ENCODE data around the gene IFT81. TPM values are rescaled to one million over a fixed set of nuclear protein-coding genes. Genes with fewer than 3 reads are reported as not detected.

IFT81 gene
- polyA plus RNA-seq, 1 of the 3 experiments (the other 2 are of a cell fraction) = 7.9 TPM

DNA sequence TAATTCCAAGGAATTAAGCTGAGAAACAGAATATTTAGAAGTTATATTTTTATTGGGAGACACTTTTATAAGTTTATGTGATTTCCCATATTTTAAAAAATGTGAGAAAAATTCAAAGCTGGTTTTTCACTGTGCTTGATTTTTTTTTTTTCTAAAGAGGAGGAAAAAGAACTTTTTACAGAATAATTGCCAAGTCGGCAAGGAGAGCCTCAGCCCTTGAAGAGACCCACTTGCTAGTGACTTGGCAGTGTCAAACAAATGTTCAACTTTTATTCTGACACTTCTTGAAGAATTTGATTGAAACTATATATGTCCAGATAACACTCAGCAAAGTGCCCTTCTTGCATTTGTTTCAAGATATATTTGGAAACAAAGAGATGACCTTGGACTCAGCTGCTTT lies 104.6 kb downstream of the IFT81 start (continued):
- TF ChIP-seq, protein P1, sequence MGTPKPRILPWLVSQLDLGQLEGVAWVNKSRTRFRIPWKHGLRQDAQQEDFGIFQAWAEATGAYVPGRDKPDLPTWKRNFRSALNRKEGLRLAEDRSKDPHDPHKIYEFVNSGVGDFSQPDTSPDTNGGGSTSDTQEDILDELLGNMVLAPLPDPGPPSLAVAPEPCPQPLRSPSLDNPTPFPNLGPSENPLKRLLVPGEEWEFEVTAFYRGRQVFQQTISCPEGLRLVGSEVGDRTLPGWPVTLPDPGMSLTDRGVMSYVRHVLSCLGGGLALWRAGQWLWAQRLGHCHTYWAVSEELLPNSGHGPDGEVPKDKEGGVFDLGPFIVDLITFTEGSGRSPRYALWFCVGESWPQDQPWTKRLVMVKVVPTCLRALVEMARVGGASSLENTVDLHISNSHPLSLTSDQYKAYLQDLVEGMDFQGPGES (IDR thresholded peaks at IDR 0.05; ENCODE audit: low read depth, low read length) = no peak
- TF ChIP-seq RAD21 (IDR thresholded peaks at IDR 0.05; ENCODE audit: low read length) = no peak

DNA sequence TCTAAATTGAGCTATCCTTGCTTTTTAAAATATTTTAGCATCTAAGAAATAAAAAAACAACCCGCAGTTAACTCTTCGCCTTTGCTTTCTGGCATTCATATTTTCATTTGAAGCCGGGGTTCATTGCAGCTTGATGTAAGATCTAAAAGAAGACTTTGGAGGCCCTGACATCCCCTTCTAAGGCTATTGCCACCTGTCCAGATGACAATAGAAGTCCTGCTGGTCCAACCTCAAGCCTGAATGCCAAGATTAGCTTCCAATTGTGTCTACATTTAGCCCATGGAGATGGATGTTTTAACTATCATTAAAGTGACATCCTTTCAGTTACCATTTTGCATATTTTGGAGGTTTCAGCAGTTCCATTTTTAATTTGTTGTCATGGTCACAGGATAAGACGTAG lies 105.3 kb downstream of the IFT81 start:
- Histone ChIP-seq H2AFZ (ENCODE audit: low read depth) (no peak overlapping the region), H3K9ac (no peak overlapping the region), H3K9me3 (no peaks in the 10 kb centered on the region), H3K27me3 (ENCODE audit: insufficient read depth) (no peaks in the 10 kb centered on the region), H3K4me3 (ENCODE audit: low read depth in 2 of 2, low read length in 1 of 2) (no peak overlapping the region), H3K4me1 (ENCODE audit: control insufficient read depth in 1 of 2, insufficient read depth in 2 of 2, low read depth in 1 of 2, low read length in 1 of 2) (peaks cover 0 to 3% of the 10 kb centered on the region in 2 experiments; a peak in 2 of 4 replicates), H3K27ac (ENCODE audit: low read depth in 2 of 2, low read length in 1 of 2) (no peak overlapping the region), H3K36me3 (replicated peaks in 1 of 2; ENCODE audit: control insufficient read depth in 1 of 2, insufficient read depth in 2 of 2, low read length in 1 of 2) (no peaks in the 10 kb centered on the region), H3K4me2 (no peak overlapping the region), H3K9me2 (no peaks in the 10 kb centered on the region), H3F3A (replicated peaks; ENCODE audit: insufficient read depth) (peaks cover 14% of the 10 kb centered on the region), H4K20me1 (ENCODE audit: insufficient read depth) (no peaks in the 10 kb centered on the region), H3K79me2 (ENCODE audit: insufficient read depth) (no peaks in the 10 kb centered on the region)
- ChIA-PET CTCF (no interaction called here), POLR2A (no interaction called here)
- TF ChIP-seq, protein P2, sequence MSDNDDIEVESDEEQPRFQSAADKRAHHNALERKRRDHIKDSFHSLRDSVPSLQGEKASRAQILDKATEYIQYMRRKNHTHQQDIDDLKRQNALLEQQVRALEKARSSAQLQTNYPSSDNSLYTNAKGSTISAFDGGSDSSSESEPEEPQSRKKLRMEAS (IDR thresholded peaks at IDR 0.05; ENCODE audit: low read depth) = no peak
- TF ChIP-seq GATA2 (CRISPR knock-in tag; IDR thresholded peaks at IDR 0.05) = no peak
- no peak for TF ChIP-seq REST (IDR thresholded peaks at IDR 0.05; ENCODE audit: low read depth, low read length)
- no peak for TF ChIP-seq FOSL2 (IDR thresholded peaks at IDR 0.05; ENCODE audit: borderline replicate concordance, low read depth)
- TF ChIP-seq USF1 (IDR thresholded peaks at IDR 0.05; ENCODE audit: borderline replicate concordance, low read depth) = no peak
- TF ChIP-seq, protein P3, sequence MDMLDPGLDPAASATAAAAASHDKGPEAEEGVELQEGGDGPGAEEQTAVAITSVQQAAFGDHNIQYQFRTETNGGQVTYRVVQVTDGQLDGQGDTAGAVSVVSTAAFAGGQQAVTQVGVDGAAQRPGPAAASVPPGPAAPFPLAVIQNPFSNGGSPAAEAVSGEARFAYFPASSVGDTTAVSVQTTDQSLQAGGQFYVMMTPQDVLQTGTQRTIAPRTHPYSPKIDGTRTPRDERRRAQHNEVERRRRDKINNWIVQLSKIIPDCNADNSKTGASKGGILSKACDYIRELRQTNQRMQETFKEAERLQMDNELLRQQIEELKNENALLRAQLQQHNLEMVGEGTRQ (IDR thresholded peaks at IDR 0.05; ENCODE audit: borderline replicate concordance, low read depth, low read length) = no peak
- no peak for TF ChIP-seq TCF12 (IDR thresholded peaks at IDR 0.05)
- no peak for TF ChIP-seq SMC3 (IDR thresholded peaks at IDR 0.05; ENCODE audit: low read depth, low read length)
- no peak for TF ChIP-seq FOXJ3 (CRISPR knock-in tag; IDR thresholded peaks at IDR 0.05)
- TF ChIP-seq FOXM1 (IDR thresholded peaks at IDR 0.05; ENCODE audit: low read depth) = no peak
- no peak for TF ChIP-seq EP300 (IDR thresholded peaks at IDR 0.05; ENCODE audit: borderline replicate concordance in 1 of 2, low read depth in 1 of 2, low read length in 1 of 2)
- TF ChIP-seq YY1 (IDR thresholded peaks at IDR 0.05; ENCODE audit: low read depth) = no peak
- no peak for TF ChIP-seq TAF1 (IDR thresholded peaks at IDR 0.05; ENCODE audit: borderline replicate concordance, low read depth, low read length)
- TF ChIP-seq GABPA (IDR thresholded peaks at IDR 0.05; ENCODE audit: low read depth) = no peak
- no peak for TF ChIP-seq ELF1 (IDR thresholded peaks at IDR 0.05)
- no peak for TF ChIP-seq POLR2AphosphoS5 (IDR thresholded peaks at IDR 0.05; ENCODE audit: low read depth, low read length)
- no peak for TF ChIP-seq CTCF (IDR thresholded peaks at IDR 0.05)
- no peak for DNase-seq
- WGBS (ENCODE audit: low lambda C conversion rate) = 98% methylated on average over 4 of the region's 4 CpGs
